LHCN-M2 (cell line): ENCODE results near the gene KIFC3. TPM values are rescaled to one million over a fixed set of nuclear protein-coding genes. Genes with fewer than 3 reads are reported as not detected.
"Not testable (repeated sequence)": the region's sequence is repeated elsewhere in the genome, so short reads cannot be mapped to it uniquely, and the experiment has no call there.

ENCODE experiments used
- DNase-seq: peaks from one replicate; pipeline ENCODE4 v3.0.0-alpha.2; 2012; ENCODE audit warnings: low read depth
- total RNA-seq: library from RNA; depleted of rRNA; stranded (reverse); fragments of >200 nt; gene quantifications from 2 replicates; pipeline ENCODE4 v1.2.3, GENCODE V29; 2014

KIFC3 gene
- total RNA-seq, 1 experiment from 2014 or later = 77.4 TPM

- no peak for DNase-seq
These were observed 14.8 kb downstream of the KIFC3 start for GRCh38 chr16:57787519-57787905.

GRCh38 chr16:57786632-57787518, 15.4 kb downstream of the KIFC3 start:
- no peak for DNase-seq

GRCh38 chr16:57785924-57786323, 16.4 kb downstream of the KIFC3 start:
- no peak for DNase-seq

- no peak for DNase-seq
These were observed 16.9 kb downstream of the KIFC3 start for GRCh38 chr16:57785385-57785784.

- no peak for DNase-seq
These were observed 18.0 kb downstream of the KIFC3 start for GRCh38 chr16:57784334-57784733.

- DNase-seq = no peak
These were observed 18.4 kb downstream of the KIFC3 start for GRCh38 chr16:57783883-57784282.

- DNase-seq = no peak
These were observed 19.2 kb downstream of the KIFC3 start for GRCh38 chr16:57783116-57783515.

GRCh38 chr16:57782607-57783055, 19.7 kb downstream of the KIFC3 start:
- DNase-seq = not testable (repeated sequence)

- DNase-seq = peak; percentile 79
These were observed 20.3 kb downstream of the KIFC3 start for GRCh38 chr16:57781741-57782606.

- no peak for DNase-seq
These were observed 20.9 kb downstream of the KIFC3 start for GRCh38 chr16:57781349-57781740.

- DNase-seq = not testable (repeated sequence)
These were observed 22.5 kb downstream of the KIFC3 start for GRCh38 chr16:57779836-57780235.

- DNase-seq = no peak
These were observed 23.6 kb downstream of the KIFC3 start for GRCh38 chr16:57778658-57779057.

- peak; percentile 16 for DNase-seq
These were observed 26.4 kb downstream of the KIFC3 start for GRCh38 chr16:57775661-57776469.

- DNase-seq = no peak
These were observed 27.5 kb downstream of the KIFC3 start for GRCh38 chr16:57774705-57775285.

GRCh38 chr16:57773655-57774295, 28.5 kb downstream of the KIFC3 start:
- no peak for DNase-seq

- no peak for DNase-seq
These were observed 29.3 kb downstream of the KIFC3 start for GRCh38 chr16:57773019-57773418.

GRCh38 chr16:57771141-57771785, 31.0 kb downstream of the KIFC3 start:
- DNase-seq = no peak

GRCh38 chr16:57770361-57770760, 31.9 kb downstream of the KIFC3 start:
- DNase-seq = no peak

- no peak for DNase-seq
These were observed 32.6 kb downstream of the KIFC3 start for GRCh38 chr16:57769541-57770145.
